ENCODE results near the gene KIDINS220.

The KIDINS220 gene

GRCh38 chr2:8790739-8791162, 46.7 kb downstream of the KIDINS220 start:
- Histone ChIP-seq H3K9me3 (ENCODE audit: insufficient read depth, low read length, severe bottlenecking) (no peaks in the 10 kb centered on the region), H4K20me1 (ENCODE audit: insufficient read depth, low read length) (no peaks in the 10 kb centered on the region), H3K27ac (ENCODE audit: low read length) (no peak overlapping the region), H3K27me3 (ENCODE audit: insufficient read depth, low read length, poor library complexity) (no peaks in the 10 kb centered on the region), H3K4me1 (ENCODE audit: insufficient read depth, low read length) (no peaks in the 10 kb centered on the region), H3K36me3 (ENCODE audit: insufficient read depth, low read length) (peaks cover 65% of the 10 kb centered on the region), H3K4me3 (ENCODE audit: low read depth in 1 of 2, low read length in 2 of 2) (no peak overlapping the region), H3K4me2 (ENCODE audit: insufficient read depth, low read length) (no peak overlapping the region), H2AFZ (ENCODE audit: low read depth, low read length) (no peak overlapping the region), H3K9ac (ENCODE audit: low read depth, low read length) (no peak overlapping the region), H3K79me2 (ENCODE audit: insufficient read depth, low read length) (no peaks in the 10 kb centered on the region)
- no peak for ATAC-seq (ENCODE audit: insufficient read depth, low read depth)
- DNase-seq = no peak
- TF ChIP-seq CTCF (IDR thresholded peaks at IDR 0.05; ENCODE audit: borderline replicate concordance, extremely low read depth, low read length, poor library complexity, severe bottlenecking) (no peak), EZH2 (IDR thresholded peaks at IDR 0.05; ENCODE audit: borderline replicate concordance, low read depth, low read length, severe bottlenecking) (no peak)

GRCh38 chr2:8786463-8786862, 51.0 kb downstream of the KIDINS220 start:
- Histone ChIP-seq H3K4me3 (ENCODE audit: low read depth in 1 of 2, low read length in 2 of 2) (no peak overlapping the region), H3K27ac (ENCODE audit: low read length) (no peak overlapping the region), H4K20me1 (ENCODE audit: insufficient read depth, low read length) (no peaks in the 10 kb centered on the region), H3K79me2 (ENCODE audit: insufficient read depth, low read length) (no peaks in the 10 kb centered on the region), H3K9ac (ENCODE audit: low read depth, low read length) (no peak overlapping the region), H3K9me3 (ENCODE audit: insufficient read depth, low read length, severe bottlenecking) (no peaks in the 10 kb centered on the region), H3K4me1 (ENCODE audit: insufficient read depth, low read length) (no peaks in the 10 kb centered on the region), H3K36me3 (ENCODE audit: insufficient read depth, low read length) (peaks cover 65% of the 10 kb centered on the region), H3K27me3 (ENCODE audit: insufficient read depth, low read length, poor library complexity) (no peaks in the 10 kb centered on the region), H2AFZ (ENCODE audit: low read depth, low read length) (no peak overlapping the region), H3K4me2 (ENCODE audit: insufficient read depth, low read length) (no peak overlapping the region)
- TF ChIP-seq CTCF (IDR thresholded peaks at IDR 0.05; ENCODE audit: borderline replicate concordance, extremely low read depth, low read length, poor library complexity, severe bottlenecking) = no peak
- TF ChIP-seq EZH2 (IDR thresholded peaks at IDR 0.05; ENCODE audit: borderline replicate concordance, low read depth, low read length, severe bottlenecking) = no peak
- ATAC-seq (ENCODE audit: insufficient read depth, low read depth) (no peak), DNase-seq (no peak)

GRCh38 chr2:8779795-8780671, 57.4 kb downstream of the KIDINS220 start:
- no peak for TF ChIP-seq EZH2 (IDR thresholded peaks at IDR 0.05; ENCODE audit: borderline replicate concordance, low read depth, low read length, severe bottlenecking)
- no peak for TF ChIP-seq CTCF (IDR thresholded peaks at IDR 0.05; ENCODE audit: borderline replicate concordance, extremely low read depth, low read length, poor library complexity, severe bottlenecking)
- Histone ChIP-seq H3K4me2 (ENCODE audit: insufficient read depth, low read length) (no peak overlapping the region), H3K9ac (ENCODE audit: low read depth, low read length) (no peak overlapping the region), H3K4me3 (ENCODE audit: low read depth in 1 of 2, low read length in 2 of 2) (no peak overlapping the region), H3K9me3 (ENCODE audit: insufficient read depth, low read length, severe bottlenecking) (no peaks in the 10 kb centered on the region), H4K20me1 (ENCODE audit: insufficient read depth, low read length) (no peaks in the 10 kb centered on the region), H3K79me2 (ENCODE audit: insufficient read depth, low read length) (no peaks in the 10 kb centered on the region), H3K27me3 (ENCODE audit: insufficient read depth, low read length, poor library complexity) (no peaks in the 10 kb centered on the region), H2AFZ (ENCODE audit: low read depth, low read length) (no peak overlapping the region), H3K4me1 (ENCODE audit: insufficient read depth, low read length) (no peaks in the 10 kb centered on the region), H3K36me3 (ENCODE audit: insufficient read depth, low read length) (peaks cover 72% of the 10 kb centered on the region), H3K27ac (ENCODE audit: low read length) (no peak overlapping the region)
- DNase-seq (no peak), ATAC-seq (ENCODE audit: insufficient read depth, low read depth) (no peak)
